SK-N-SH treated with all-trans-retinoic acid at 6 μM for 48 hours (cell line): ENCODE results near the gene POU6F2.

Experiments
- ATAC-seq: fragments of 200-7000 bp; cut with Tn5 transposase; 3 replicates; pipeline ENCODE4 v1.9.1; 2020; ENCODE audit warnings: mild to moderate bottlenecking, moderate library complexity
- ARNTL ChIP-seq: fragments of 450-650 bp; formaldehyde crosslinking; IDR thresholded peaks from 2 replicates; pipeline ENCODE4 v1.5.0; 2020; ENCODE audit warnings: low read depth, mild to moderate bottlenecking, moderate library complexity, borderline replicate concordance
- BACH2 ChIP-seq: fragments of 250-450 bp; sonication (Bioruptor Pico); IDR thresholded peaks from 2 replicates; pipeline ENCODE4 v1.9.0; 2021; ENCODE audit warnings: mild to moderate bottlenecking, borderline replicate concordance
- CSDC2 ChIP-seq: fragments of 250-450 bp; sonication (Bioruptor Pico); IDR thresholded peaks from 2 replicates; pipeline ENCODE4 v1.5.0; 2020; ENCODE audit warnings: mild to moderate bottlenecking, moderate library complexity
- ESRRG ChIP-seq: fragments of 250-450 bp; sonication (Bioruptor Pico); IDR thresholded peaks from 2 replicates; pipeline ENCODE4 v1.6.1; 2021; ENCODE audit warnings: mild to moderate bottlenecking
- GLIS3 ChIP-seq: fragments of 250-450 bp; sonication (Bioruptor Pico); IDR thresholded peaks from 2 replicates; pipeline ENCODE4 v1.5.0; 2020; ENCODE audit warnings: mild to moderate bottlenecking, moderate library complexity
- ISL1 ChIP-seq: fragments of 250-450 bp; sonication (Bioruptor Pico); IDR thresholded peaks from 2 replicates; pipeline ENCODE4 v2.1.2; 2022; ENCODE audit warnings: mild to moderate bottlenecking, moderate library complexity
- OSR1 ChIP-seq: fragments of 250-450 bp; sonication (Bioruptor Pico); IDR thresholded peaks from 2 replicates; pipeline ENCODE4 v1.8.0; 2022; ENCODE audit warnings: moderate library complexity, mild to moderate bottlenecking, inconsistent platforms
- PATZ1 ChIP-seq: fragments of 250-450 bp; sonication (Bioruptor Pico); IDR thresholded peaks from 2 replicates; pipeline ENCODE4 v1.8.0; 2020; ENCODE audit warnings: mild to moderate bottlenecking, moderate library complexity, borderline replicate concordance
- PPARA ChIP-seq: fragments of 250-450 bp; sonication (Bioruptor Pico); IDR thresholded peaks from 2 replicates; pipeline ENCODE4 v1.5.0; 2020; ENCODE audit warnings: mild to moderate bottlenecking, borderline replicate concordance
- RARB ChIP-seq: fragments of 250-450 bp; sonication (Bioruptor Pico); IDR thresholded peaks from 2 replicates; pipeline ENCODE4 v1.8.0; 2021; ENCODE audit warnings: mild to moderate bottlenecking, moderate library complexity
- SNAI2 ChIP-seq: fragments of 250-450 bp; sonication (Bioruptor Pico); IDR thresholded peaks from 2 replicates; pipeline ENCODE4 v1.5.0; 2020; ENCODE audit warnings: mild to moderate bottlenecking, moderate library complexity
- TCF4 ChIP-seq: fragments of 250-450 bp; sonication (Bioruptor Pico); IDR thresholded peaks from 2 replicates; pipeline ENCODE4 v1.8.0; 2021; ENCODE audit warnings: mild to moderate bottlenecking, moderate library complexity, borderline replicate concordance
- TOX ChIP-seq: fragments of 250-450 bp; sonication (Bioruptor Pico); IDR thresholded peaks from 2 replicates; pipeline ENCODE4 v1.8.0; 2021; ENCODE audit warnings: mild to moderate bottlenecking, moderate library complexity, borderline replicate concordance
- TSHZ2 ChIP-seq: fragments of 250-450 bp; sonication (Bioruptor Pico); IDR thresholded peaks from 2 replicates; pipeline ENCODE4 v1.5.0; 2020; ENCODE audit warnings: mild to moderate bottlenecking, moderate library complexity
- ZC3H10 ChIP-seq: fragments of 250-450 bp; sonication (Bioruptor Pico); IDR thresholded peaks from 2 replicates; pipeline ENCODE4 v1.5.1; 2021; ENCODE audit warnings: mild to moderate bottlenecking, moderate library complexity
- ZFP3 ChIP-seq: fragments of 250-450 bp; sonication (Bioruptor Pico); IDR thresholded peaks from 2 replicates; pipeline ENCODE4 v1.5.0; 2020; ENCODE audit warnings: mild to moderate bottlenecking, moderate library complexity
- ZFP30 ChIP-seq: fragments of 450-650 bp; formaldehyde crosslinking; IDR thresholded peaks from 2 replicates; pipeline ENCODE4 v1.5.0; 2022; ENCODE audit warnings: mild to moderate bottlenecking, moderate library complexity
- ZNF565 ChIP-seq: fragments of 450-650 bp; formaldehyde crosslinking; conservative IDR thresholded peaks from 2 replicates; pipeline ENCODE4 v1.5.0; 2020; ENCODE audit warnings: low read depth, mild to moderate bottlenecking, moderate library complexity
- ZNF70 ChIP-seq: fragments of 450-650 bp; formaldehyde crosslinking; IDR thresholded peaks from 2 replicates; pipeline ENCODE4 v1.5.0; 2020; ENCODE audit warnings: mild to moderate bottlenecking, moderate library complexity
- ZNF8 ChIP-seq: fragments of 450-650 bp; formaldehyde crosslinking; IDR thresholded peaks from 2 replicates; pipeline ENCODE4 v1.5.0; 2020; ENCODE audit warnings: mild to moderate bottlenecking, moderate library complexity
- TF ChIP-seq, protein P1 (sequence below): fragments of 250-450 bp; sonication (Bioruptor Pico); IDR thresholded peaks from 2 replicates; pipeline ENCODE4 v1.5.1; 2020; ENCODE audit warnings: low read depth, mild to moderate bottlenecking, moderate library complexity
- TF ChIP-seq, protein P2 (sequence below): fragments of 250-450 bp; sonication (Bioruptor Pico); IDR thresholded peaks from 2 replicates; pipeline ENCODE4 v1.8.0; 2021; ENCODE audit warnings: low read depth, mild to moderate bottlenecking, moderate library complexity, borderline replicate concordance
- TF ChIP-seq, protein P3 (sequence below): fragments of 250-450 bp; sonication (Bioruptor Pico); IDR thresholded peaks from 2 replicates; pipeline ENCODE4 v1.5.1; 2021; ENCODE audit warnings: mild to moderate bottlenecking, moderate library complexity

The POU6F2 gene

GRCh38 chr7:39062811-39063210, 85.1 kb downstream of the POU6F2 start:
- no peak for ATAC-seq
- TF ChIP-seq ZFP3 (CRISPR knock-in tag) = no peak
- no peak for TF ChIP-seq ZNF70
- TF ChIP-seq TCF4 = no peak
- TF ChIP-seq CSDC2 = no peak
- TF ChIP-seq ZNF8 (CRISPR knock-in tag) = no peak
- no peak for TF ChIP-seq ZC3H10 (CRISPR knock-in tag)
- TF ChIP-seq OSR1 = no peak
- no peak for TF ChIP-seq GLIS3 (CRISPR knock-in tag)
- TF ChIP-seq ARNTL (CRISPR knock-in tag) = no peak
- no peak for TF ChIP-seq ESRRG (CRISPR knock-in tag)
- TF ChIP-seq BACH2 (CRISPR knock-in tag) = no peak
- no peak for TF ChIP-seq PPARA (CRISPR knock-in tag)
- TF ChIP-seq TSHZ2 (CRISPR knock-in tag) = no peak
- TF ChIP-seq ISL1 = no peak
- TF ChIP-seq TOX (CRISPR knock-in tag) = no peak
- TF ChIP-seq, protein P1, sequence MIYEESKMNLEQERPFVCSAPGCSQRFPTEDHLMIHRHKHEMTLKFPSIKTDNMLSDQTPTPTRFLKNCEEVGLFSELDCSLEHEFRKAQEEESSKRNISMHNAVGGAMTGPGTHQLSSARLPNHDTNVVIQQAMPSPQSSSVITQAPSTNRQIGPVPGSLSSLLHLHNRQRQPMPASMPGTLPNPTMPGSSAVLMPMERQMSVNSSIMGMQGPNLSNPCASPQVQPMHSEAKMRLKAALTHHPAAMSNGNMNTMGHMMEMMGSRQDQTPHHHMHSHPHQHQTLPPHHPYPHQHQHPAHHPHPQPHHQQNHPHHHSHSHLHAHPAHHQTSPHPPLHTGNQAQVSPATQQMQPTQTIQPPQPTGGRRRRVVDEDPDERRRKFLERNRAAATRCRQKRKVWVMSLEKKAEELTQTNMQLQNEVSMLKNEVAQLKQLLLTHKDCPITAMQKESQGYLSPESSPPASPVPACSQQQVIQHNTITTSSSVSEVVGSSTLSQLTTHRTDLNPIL (CRISPR knock-in tag) = no peak
- TF ChIP-seq, protein P2, sequence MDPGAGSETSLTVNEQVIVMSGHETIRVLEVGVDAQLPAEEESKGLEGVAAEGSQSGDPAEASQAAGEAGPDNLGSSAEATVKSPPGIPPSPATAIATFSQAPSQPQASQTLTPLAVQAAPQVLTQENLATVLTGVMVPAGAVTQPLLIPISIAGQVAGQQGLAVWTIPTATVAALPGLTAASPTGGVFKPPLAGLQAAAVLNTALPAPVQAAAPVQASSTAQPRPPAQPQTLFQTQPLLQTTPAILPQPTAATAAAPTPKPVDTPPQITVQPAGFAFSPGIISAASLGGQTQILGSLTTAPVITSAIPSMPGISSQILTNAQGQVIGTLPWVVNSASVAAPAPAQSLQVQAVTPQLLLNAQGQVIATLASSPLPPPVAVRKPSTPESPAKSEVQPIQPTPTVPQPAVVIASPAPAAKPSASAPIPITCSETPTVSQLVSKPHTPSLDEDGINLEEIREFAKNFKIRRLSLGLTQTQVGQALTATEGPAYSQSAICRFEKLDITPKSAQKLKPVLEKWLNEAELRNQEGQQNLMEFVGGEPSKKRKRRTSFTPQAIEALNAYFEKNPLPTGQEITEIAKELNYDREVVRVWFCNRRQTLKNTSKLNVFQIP (CRISPR knock-in tag) = no peak

GRCh38 chr7:39069031-39069430, 91.3 kb downstream of the POU6F2 start:
- TF ChIP-seq ESRRG (CRISPR knock-in tag) = no peak
- no peak for TF ChIP-seq TCF4
- no peak for ATAC-seq

DNA sequence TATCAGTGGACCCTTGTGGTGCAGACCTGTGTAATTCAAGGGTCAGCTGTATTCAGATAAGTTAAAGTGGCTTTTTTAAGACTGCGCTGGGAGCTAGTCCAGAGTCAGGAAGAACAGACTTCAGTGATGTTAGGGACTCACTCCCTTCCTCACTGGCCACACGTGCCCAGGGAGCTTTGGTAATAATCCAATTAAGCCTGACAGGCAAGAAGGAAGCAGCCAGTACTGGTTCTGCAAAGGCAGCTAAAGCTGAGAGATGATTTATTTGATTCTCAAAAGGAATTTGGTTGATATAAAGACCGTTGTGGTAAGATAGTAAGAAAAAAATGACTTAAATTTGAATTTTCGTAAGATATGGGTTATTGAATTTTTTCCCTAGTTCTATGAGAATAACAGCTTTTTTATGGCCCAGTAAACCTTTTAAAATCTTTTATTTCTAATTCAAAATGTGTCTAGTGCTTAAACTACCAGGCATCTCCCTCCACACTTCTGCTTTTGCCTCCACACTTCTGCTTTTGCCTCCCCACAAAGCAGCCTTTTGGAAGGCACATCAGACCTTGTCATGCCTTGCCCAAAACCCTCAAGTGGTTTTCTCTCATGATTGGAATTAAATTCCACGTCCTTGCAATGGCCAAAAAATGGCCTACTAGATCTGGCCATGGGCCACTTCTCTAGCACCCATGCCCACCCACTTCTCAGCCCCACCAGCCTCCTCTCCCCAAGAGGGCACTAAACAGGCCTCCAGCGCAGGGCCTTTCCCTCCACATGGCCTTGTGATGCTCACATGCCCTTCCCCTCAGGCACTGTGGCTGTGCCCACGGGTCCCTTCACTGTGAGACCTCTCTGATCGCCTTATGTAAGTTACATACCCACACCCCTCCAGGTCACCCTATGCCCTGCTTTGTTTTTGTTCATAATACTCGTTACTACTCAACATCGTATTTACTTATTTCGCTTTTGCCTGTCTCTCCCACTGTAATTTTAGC, 92.5 kb downstream of the POU6F2 start:
- ATAC-seq = no peak
- TF ChIP-seq BACH2 (CRISPR knock-in tag) (no peak), ESRRG (CRISPR knock-in tag) (no peak), PPARA (CRISPR knock-in tag) (no peak), RARB (CRISPR knock-in tag) (no peak), OSR1 (no peak), ARNTL (CRISPR knock-in tag) (no peak), ZC3H10 (CRISPR knock-in tag) (no peak), TCF4 (no peak), TOX (CRISPR knock-in tag) (no peak), ZFP30 (CRISPR knock-in tag) (no peak), PATZ1 (no peak), ZNF8 (CRISPR knock-in tag) (no peak), SNAI2 (no peak), ZNF565 (CRISPR knock-in tag) (no peak)
- TF ChIP-seq, protein P3, sequence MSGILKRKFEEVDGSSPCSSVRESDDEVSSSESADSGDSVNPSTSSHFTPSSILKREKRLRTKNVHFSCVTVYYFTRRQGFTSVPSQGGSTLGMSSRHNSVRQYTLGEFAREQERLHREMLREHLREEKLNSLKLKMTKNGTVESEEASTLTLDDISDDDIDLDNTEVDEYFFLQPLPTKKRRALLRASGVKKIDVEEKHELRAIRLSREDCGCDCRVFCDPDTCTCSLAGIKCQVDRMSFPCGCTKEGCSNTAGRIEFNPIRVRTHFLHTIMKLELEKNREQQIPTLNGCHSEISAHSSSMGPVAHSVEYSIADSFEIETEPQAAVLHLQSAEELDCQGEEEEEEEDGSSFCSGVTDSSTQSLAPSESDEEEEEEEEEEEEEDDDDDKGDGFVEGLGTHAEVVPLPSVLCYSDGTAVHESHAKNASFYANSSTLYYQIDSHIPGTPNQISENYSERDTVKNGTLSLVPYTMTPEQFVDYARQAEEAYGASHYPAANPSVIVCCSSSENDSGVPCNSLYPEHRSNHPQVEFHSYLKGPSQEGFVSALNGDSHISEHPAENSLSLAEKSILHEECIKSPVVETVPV = no peak
- TF ChIP-seq, protein P2 (CRISPR knock-in tag) = no peak
- TF ChIP-seq, all 23 proteins: peak for 0
